Measurements from ENCODE around the gene EXOC3L2.

GRCh38 chr19:45206328-45206727, 38.9 kb downstream of the EXOC3L2 start:
- TF ChIP-seq POLR2AphosphoS5 (IDR thresholded peaks at IDR 0.05): no peak
- TF ChIP-seq CTCF (IDR thresholded peaks at IDR 0.05): no peak
- no peak for TF ChIP-seq EP300 (IDR thresholded peaks at IDR 0.05)
- no peak for TF ChIP-seq POLR2A (IDR thresholded peaks at IDR 0.05)
